A172 (cell line): Measurements from ENCODE around the gene RNF182. TPM values are rescaled to one million over a fixed set of nuclear protein-coding genes. Genes with fewer than 3 reads are reported as not detected.
"Not testable (repeated sequence)": the region's sequence is repeated elsewhere in the genome, so short reads cannot be mapped to it uniquely, and the experiment has no call there.

Source experiments
- DNase-seq: peaks from one replicate; pipeline ENCODE4 v3.0.0-alpha.2; 2015; ENCODE audit warnings: low spot score
- total RNA-seq: library from RNA; depleted of rRNA; stranded (reverse); fragments of >200 nt; shearing (Covaris generic); gene quantifications from 2 replicates; pipeline ENCODE4 v1.2.3, GENCODE V29; 2014; rRNA removed

RNF182 gene
- 10.6 and 13.0 TPM in 2 replicates for total RNA-seq

GRCh38 chr6:13924949-13925881, at the start of gene RNF182:
Gene RNF182 (plus strand): TSS chr6:13924952. CDS start chr6:13977120, 52,168 bp downstream.
- no peak for DNase-seq

- DNase-seq = no peak
These were observed 47.7 kb upstream of the RNF182 start for GRCh38 chr6:13877051-13877450.

GRCh38 chr6:13880061-13880663, 44.6 kb upstream of the RNF182 start:
- not testable (repeated sequence) for DNase-seq

GRCh38 chr6:13881621-13882165, 43.1 kb upstream of the RNF182 start:
- DNase-seq = no peak

- no peak for DNase-seq
These were observed 40.8 kb upstream of the RNF182 start for GRCh38 chr6:13883966-13884365.

GRCh38 chr6:13884397-13884796, 40.4 kb upstream of the RNF182 start:
- DNase-seq = no peak

- no peak for DNase-seq
These were observed 39.2 kb upstream of the RNF182 start for GRCh38 chr6:13885601-13886000.

- DNase-seq = no peak
These were observed 37.8 kb upstream of the RNF182 start for GRCh38 chr6:13886949-13887348.

- DNase-seq = no peak
These were observed 32.6 kb upstream of the RNF182 start for GRCh38 chr6:13892017-13892645.

GRCh38 chr6:13902922-13903321, 21.8 kb upstream of the RNF182 start:
- DNase-seq = no peak

GRCh38 chr6:13903364-13903763, 21.4 kb upstream of the RNF182 start:
- no peak for DNase-seq

- no peak for DNase-seq
These were observed 17.8 kb upstream of the RNF182 start for GRCh38 chr6:13907001-13907350.

GRCh38 chr6:13907614-13908215, 17.0 kb upstream of the RNF182 start:
- no peak for DNase-seq

GRCh38 chr6:13908955-13909381, 15.8 kb upstream of the RNF182 start:
- DNase-seq = peak; percentile 77

GRCh38 chr6:13910443-13910842, 14.3 kb upstream of the RNF182 start:
- DNase-seq = no peak

GRCh38 chr6:13911337-13911736, 13.4 kb upstream of the RNF182 start:
- no peak for DNase-seq

- DNase-seq = no peak
These were observed 11.3 kb upstream of the RNF182 start for GRCh38 chr6:13913226-13914001.

- no peak for DNase-seq
These were observed 10.4 kb upstream of the RNF182 start for GRCh38 chr6:13914351-13914750.

- no peak for DNase-seq
These were observed 9.1 kb upstream of the RNF182 start for GRCh38 chr6:13915561-13916229.

- peak; percentile 10 for DNase-seq
These were observed 8.4 kb upstream of the RNF182 start for GRCh38 chr6:13916230-13916944.
